GM19240 (cell line): Measurements from ENCODE around the gene ERH.
"Not testable (repeated sequence)": the region's sequence is repeated elsewhere in the genome, so short reads cannot be mapped to it uniquely, and the experiment has no call there.

Source experiments
- DNase-seq: peaks from one replicate; pipeline ENCODE4 v3.0.0; 2011; ENCODE audit warnings: low spot score; ENCODE audit not compliant: insufficient read length

The ERH gene

DNA sequence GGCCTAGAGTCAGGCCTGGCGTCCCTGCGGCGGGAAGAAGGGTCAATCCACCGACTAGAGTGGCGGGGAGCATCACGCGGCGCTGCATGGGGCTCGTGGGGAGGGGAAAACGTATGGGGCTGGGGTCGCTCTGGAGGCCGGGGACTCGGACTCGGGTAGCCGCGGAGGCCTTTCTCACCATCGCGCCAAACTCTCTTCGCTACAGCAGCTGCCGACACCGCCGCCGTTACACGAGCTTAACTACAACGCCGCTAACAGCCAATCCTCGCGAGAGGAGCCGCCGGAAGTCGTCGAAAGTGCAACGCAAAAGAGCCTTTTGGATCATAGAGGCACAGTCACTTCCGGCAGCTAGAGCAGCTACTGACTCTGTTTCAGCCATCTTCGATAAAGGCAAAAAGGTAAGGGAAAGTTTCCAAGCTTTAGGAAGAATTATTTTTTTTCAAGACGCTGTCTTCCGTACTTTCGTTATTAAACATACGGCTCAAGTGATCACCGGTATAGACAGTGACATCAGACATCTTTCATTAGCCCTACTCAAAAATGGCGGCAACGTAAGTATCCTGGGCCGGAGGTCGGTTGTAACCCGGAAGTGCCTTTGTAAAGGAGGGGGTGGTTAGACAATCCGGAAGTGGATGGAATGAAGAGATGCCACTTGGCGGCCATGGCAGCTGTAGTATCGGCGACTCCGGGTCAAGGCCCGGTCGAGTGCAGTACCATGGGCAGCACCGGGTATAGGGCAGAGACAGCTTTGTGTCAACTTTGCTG, at the start of gene ERH, which contains the start of gene SLC39A9:
Gene ERH, minus strand, starts transcription at position 247 of the 765 bp plus-strand sequence. Its CDS starts 66 bp downstream, at position 181.
Gene SLC39A9, plus strand, starts transcription at position 640 of the 765 bp plus-strand sequence. CDS start 678 bp downstream, outside the sequence.
- peak; percentile 78 for DNase-seq

GRCh38 chr14:69443296-69443805, 45.3 kb upstream of the ERH start:
- no peak for DNase-seq

- DNase-seq = peak; percentile 20
These were observed 43.8 kb upstream of the ERH start for GRCh38 chr14:69441948-69442347.

DNA sequence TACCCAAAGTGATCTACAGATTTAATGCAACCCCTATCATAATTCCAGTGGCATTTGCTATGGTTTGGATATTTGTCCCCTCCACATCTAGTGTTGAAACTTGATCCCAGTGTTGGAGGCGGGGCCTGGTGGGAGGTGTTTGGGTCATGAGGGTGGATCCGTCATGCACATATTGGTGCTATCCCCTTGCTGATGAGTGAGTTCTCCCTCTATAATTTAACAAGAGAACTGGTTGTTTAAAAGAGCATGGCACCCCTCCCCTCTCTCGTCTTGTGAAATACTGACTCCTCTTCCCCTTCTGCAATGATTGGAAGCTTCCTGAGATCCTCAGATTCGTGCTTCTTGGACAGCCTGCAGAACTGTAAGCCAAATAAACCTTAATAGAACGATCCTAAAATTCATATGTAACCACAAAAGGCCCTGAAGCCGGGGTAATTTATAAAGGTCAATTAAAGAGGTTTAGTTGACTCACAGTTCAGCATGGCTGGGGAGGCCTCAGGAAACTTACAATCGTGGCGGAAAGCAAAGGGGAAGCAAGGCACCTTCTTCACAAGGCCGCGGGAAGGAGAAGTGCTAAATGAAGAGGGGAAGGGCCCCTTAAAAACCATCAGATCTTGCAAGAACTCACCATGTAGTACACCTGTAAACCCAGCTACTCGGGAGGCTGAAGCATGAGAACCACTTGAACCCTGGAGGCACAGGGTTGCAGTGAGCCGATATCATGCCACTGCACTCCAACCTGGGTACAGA, 41.6 kb upstream of the ERH start:
- DNase-seq = no peak

DNA sequence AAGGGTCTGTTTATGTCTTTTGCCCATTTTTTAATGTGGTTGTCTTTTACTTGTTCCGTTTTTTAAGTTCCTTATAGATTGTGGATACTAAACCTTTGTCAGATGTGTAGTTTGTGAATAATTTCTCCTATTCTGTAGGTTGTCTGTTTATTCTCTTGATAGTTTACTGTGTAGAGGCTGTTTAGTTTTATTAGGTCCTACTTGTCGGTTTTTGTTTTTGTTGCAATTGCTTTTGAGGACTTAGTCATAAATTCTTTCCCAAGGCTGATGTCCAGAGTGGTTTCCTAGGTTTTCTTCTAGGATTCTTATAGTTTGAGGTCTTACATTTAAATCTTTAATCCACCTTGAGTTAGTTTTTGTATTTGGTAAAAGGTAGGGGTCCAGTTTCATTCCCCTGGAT, 34.3 kb upstream of the ERH start:
- DNase-seq = no peak

- DNase-seq = no peak
These were observed 32.3 kb upstream of the ERH start for GRCh38 chr14:69430306-69430939.

DNA sequence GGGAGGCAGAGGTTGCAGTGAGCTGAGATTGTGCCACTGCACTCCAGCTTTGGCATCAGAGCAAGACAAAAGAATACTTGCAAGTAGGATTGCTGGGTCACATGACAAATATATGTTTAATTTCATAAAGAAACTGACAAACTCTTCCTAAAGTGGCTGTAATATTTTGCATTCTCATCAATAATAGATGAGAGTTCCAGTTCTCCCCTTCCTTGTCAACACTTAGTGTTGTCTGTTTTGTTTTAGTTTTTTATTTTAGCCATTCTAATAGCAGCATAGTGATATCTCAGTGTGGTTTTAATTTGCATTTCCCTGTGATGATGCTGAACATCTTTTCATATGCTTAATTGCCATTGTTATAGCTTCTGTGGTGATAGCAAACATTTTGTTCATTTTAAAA, 31.5 kb upstream of the ERH start:
- no peak for DNase-seq

- no peak for DNase-seq
These were observed 30.3 kb upstream of the ERH start for GRCh38 chr14:69428289-69428998.

DNA sequence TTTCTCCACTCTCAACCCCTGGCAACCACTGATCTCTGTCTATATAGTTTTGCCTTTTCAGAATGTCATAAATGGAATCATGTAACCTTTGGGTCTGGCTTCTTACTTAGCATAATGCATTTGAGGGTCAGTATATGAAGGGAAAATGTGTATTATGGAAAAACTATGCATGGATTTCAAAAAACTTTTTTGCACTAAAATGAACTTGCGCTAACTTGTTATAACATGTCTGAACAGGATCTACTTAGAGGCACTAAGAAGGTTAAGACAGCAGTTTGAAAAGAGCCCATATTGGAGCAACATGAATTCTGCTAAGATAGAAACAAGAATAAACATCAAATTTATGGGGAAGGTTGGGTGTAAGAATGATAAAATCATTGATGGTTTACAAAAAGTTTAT, 29.5 kb upstream of the ERH start:
- no peak for DNase-seq

DNA sequence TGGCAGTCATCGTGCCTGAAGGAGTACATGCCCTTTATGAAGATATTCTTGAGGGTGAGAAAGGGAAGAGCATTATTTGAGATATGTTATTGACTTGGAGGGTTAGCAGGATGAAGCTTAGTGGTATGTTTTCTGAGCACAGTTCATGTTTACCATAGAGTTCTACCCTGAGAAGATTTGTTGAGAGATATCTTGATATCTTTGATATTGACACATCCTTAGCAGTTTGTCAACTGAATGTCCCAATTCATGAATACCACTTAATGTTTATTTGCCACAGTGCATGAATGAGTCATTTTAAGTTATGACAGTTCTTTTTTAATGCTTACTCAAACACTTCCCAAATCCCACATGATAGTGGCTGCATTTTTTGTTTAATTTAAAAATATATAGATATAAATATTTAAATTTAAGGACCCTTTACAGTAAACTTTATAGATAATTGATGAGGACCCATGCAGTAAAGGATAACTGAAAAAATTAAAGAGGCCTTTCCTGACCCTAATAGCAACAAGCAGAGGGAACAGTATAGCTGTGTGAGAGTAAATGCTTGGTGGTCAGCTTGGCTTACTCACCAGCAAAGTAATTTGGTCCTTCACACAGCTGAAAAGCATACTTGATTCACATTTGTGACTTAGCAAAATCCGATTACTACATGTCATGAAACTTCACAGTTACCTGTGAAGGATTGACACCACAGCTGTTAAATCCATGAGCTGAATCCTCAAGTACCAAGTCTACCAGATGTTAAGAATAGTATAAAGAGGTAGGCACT, 26.2 kb upstream of the ERH start:
- no peak for DNase-seq

GRCh38 chr14:69423279-69423678, 25.2 kb upstream of the ERH start:
- no peak for DNase-seq

DNA sequence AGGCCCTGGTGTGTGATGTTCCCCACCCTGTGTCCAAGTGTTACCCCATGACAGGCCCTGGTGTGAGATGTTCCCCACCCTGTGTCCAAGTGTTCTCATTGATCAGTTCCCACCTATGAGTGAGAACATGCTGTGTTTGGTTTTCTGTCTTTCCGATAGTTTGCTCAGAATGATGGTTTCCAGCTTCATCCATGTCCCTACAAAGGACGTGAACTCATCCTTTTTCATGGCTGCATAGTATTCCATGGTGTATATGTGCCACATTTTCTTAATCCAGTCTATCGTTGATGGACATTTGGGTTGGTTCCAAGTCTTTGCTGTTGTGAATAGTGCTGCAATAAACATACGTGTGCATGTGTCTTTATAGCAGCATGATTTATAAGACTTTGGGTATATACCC, 18.0 kb upstream of the ERH start:
- not testable (repeated sequence) for DNase-seq

GRCh38 chr14:69413483-69413882, 15.4 kb upstream of the ERH start:
- no peak for DNase-seq

DNA sequence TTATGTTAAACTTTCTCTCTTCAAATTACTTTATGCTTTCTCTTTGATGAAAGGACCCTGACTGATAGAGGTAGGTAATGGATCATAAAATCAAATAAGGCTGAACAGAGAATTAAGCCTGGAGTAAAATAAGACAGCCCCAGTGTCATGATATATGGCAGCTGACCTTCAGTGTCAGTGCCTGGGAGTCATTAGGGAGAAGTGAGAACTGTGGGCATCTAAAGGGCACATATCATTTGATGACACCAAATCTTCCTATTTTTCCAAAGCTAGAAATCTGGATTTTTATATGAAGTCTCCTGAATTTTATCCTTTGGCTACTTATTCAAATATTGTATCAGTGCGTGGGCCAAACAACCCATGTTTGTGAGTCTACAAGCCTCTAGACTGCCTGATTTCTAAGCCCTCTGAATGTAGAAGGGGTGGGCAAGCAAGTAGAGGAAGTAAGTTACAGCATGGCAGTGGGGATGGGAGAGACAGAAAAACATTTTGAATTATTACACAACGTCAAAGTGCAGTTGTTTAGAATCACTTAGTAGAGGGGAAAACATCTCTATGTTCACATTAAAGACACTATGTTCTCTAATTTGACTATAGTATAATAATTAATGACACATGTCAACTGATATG, 10.3 kb upstream of the ERH start:
- no peak for DNase-seq

DNA sequence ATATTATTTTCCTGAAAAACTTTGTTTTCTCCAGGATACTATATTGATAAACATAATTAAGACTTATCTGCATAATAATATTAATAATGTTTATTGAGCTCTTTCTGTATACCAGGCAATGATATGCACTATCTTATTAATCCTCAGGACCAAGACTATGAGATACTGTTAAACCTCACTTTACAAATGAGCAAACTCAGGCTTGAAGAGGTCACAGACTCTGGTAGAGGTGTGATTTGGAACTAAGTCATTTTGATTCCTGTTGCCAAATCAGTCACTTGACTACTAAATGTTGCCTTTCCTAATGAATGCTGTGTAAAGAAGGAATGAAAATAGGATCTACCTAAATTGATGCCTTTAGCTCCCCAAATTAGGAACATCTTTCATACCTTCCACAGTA, 7.7 kb upstream of the ERH start:
- DNase-seq = no peak

DNA sequence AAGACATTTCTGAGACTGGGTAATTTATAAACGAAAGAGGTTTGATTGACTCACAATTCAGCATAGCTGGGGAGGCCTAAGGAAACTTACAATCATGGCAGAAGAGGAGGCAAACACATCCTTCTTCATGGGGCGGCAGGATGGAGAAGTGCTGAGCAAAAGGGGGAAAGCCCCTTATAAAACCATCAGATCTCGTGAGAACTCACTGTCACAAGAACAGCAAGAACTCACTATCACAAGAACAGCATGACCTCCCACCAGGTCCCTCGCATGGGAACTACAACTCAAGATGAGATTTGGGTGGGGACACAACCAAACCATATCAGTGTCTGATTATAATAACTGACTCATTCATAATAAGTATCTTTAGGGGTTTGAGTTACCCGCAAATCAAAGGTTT, 6.8 kb upstream of the ERH start:
- no peak for DNase-seq

- no peak for DNase-seq
These were observed 6.4 kb upstream of the ERH start for GRCh38 chr14:69404478-69404877.

- no peak for DNase-seq
These were observed 3.7 kb upstream of the ERH start for GRCh38 chr14:69401841-69402240.

DNA sequence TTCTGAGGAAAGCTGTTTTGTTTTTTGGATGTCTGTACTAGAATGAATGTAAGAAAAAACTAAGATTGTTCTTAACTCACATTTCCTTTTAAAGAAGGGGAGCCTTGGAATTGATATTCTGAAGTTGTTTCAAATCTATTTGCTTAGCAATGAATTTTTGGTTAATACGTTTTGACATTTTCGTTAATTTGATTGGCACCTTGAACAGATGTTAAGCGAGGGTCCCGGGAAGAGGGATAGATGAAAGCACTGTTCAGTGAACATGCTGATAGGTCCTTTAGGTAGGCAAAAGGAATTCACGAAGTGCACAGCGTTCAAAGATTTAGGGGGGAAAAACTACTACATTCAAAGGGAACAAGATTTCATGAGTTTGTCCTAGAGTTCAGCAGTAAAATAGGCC, 2.1 kb upstream of the ERH start:
- DNase-seq = no peak

- DNase-seq = no peak
These were observed 1.7 kb upstream of the ERH start for GRCh38 chr14:69399750-69400149.
